Measurements from ENCODE around the gene KIF16B. TPM values are rescaled to one million over a fixed set of nuclear protein-coding genes. Genes with fewer than 3 reads are reported as not detected.

Gene KIF16B
- total RNA-seq, 1 donor from 2014 or later: 7.0 TPM

DNA sequence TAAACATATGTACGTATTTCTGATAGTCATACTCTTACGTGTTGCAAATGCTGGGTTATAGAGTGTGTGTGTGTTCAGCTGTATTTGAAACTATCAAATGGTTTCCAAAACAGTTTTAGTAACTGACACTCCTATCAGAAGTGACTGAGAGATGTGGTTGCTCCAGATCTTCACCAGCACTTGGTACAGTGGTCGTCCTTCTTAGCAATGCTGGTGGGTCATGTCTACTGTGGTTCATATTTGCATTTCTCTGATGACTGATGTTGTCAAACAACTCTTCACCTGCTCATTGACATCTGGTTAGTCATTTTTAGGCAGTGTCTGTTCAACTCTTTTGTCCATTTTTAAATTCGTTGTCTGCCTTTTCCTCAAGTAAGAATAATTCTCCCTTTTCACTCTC, 259.3 kb downstream of the KIF16B start:
- Histone ChIP-seq H3K27me3 (ENCODE audit: insufficient read depth, low read length) (no peaks in the 10 kb centered on the region), H3K27ac (ENCODE audit: low read depth, low read length) (no peak overlapping the region), H3K4me3 (ENCODE audit: insufficient read depth, low read depth, low read length) (no peak overlapping the region), H3K36me3 (ENCODE audit: insufficient read depth, low read length) (no peaks in the 10 kb centered on the region), H3K4me2 (ENCODE audit: low read length) (no peak overlapping the region), H4K20me1 (ENCODE audit: insufficient read depth, low read length) (no peaks in the 10 kb centered on the region), H3K4me1 (ENCODE audit: insufficient read depth, low read length) (no peaks in the 10 kb centered on the region), H2AFZ (ENCODE audit: low read depth, low read length) (no peak overlapping the region), H3K9ac (ENCODE audit: low read length) (no peak overlapping the region), H3K9me3 (ENCODE audit: insufficient read depth, low read depth, low read length) (no peaks in the 10 kb centered on the region), H3K79me2 (ENCODE audit: insufficient read depth, low read length) (no peaks in the 10 kb centered on the region)
- H3K27me3 Mint-ChIP-seq (ENCODE audit: low read depth, unreplicated experiment): no peaks in the 10 kb centered on the region
- no peak overlapping the region for H3K27ac Mint-ChIP-seq (ENCODE audit: unreplicated experiment)
- no peak for FAIRE-seq
- H3K4me1 Mint-ChIP-seq (ENCODE audit: low read depth, unreplicated experiment): peaks cover 4% of the 10 kb centered on the region
- no peak overlapping the region for H3K4me3 Mint-ChIP-seq (ENCODE audit: unreplicated experiment)
- no peaks in the 10 kb centered on the region for H3K9me3 Mint-ChIP-seq (ENCODE audit: unreplicated experiment)
- TF ChIP-seq, protein P1, sequence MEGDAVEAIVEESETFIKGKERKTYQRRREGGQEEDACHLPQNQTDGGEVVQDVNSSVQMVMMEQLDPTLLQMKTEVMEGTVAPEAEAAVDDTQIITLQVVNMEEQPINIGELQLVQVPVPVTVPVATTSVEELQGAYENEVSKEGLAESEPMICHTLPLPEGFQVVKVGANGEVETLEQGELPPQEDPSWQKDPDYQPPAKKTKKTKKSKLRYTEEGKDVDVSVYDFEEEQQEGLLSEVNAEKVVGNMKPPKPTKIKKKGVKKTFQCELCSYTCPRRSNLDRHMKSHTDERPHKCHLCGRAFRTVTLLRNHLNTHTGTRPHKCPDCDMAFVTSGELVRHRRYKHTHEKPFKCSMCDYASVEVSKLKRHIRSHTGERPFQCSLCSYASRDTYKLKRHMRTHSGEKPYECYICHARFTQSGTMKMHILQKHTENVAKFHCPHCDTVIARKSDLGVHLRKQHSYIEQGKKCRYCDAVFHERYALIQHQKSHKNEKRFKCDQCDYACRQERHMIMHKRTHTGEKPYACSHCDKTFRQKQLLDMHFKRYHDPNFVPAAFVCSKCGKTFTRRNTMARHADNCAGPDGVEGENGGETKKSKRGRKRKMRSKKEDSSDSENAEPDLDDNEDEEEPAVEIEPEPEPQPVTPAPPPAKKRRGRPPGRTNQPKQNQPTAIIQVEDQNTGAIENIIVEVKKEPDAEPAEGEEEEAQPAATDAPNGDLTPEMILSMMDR (IDR thresholded peaks at IDR 0.05; ENCODE audit: insufficient read depth, low read depth, low read length): no peak
- no peak for TF ChIP-seq EZH2 (IDR thresholded peaks at IDR 0.05; ENCODE audit: insufficient read depth, low read length)
- no peaks in the 10 kb centered on the region for H3K36me3 Mint-ChIP-seq (ENCODE audit: low read depth, unreplicated experiment)
- no peak for DNase-seq (ENCODE audit: low read depth)

DNA sequence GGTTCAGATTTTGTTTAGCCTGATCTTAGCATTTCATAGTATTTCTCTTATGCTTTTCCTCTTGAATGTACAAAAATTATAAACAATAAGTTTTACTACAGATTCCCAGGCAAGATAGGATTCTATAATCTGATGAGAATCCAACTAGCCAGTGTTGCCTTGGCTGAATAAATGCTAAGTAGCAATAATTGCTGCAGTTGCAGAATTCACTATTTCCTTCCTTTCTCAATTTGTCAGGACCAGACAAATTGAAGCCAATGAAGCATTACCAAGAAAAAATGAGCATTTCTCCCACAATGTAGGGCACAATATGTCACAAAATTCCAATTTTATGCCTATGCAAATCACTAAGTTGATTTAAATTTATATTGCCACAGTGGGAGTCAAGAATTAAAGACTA, 260.2 kb downstream of the KIF16B start:
- Histone ChIP-seq H4K20me1 (ENCODE audit: insufficient read depth, low read length) (no peaks in the 10 kb centered on the region), H3K9me3 (ENCODE audit: insufficient read depth, low read depth, low read length) (no peaks in the 10 kb centered on the region), H3K27ac (ENCODE audit: low read depth, low read length) (no peak overlapping the region), H3K4me1 (ENCODE audit: insufficient read depth, low read length) (no peaks in the 10 kb centered on the region), H3K4me2 (ENCODE audit: low read length) (no peak overlapping the region), H3K79me2 (ENCODE audit: insufficient read depth, low read length) (no peaks in the 10 kb centered on the region), H3K9ac (ENCODE audit: low read length) (no peak overlapping the region), H2AFZ (ENCODE audit: low read depth, low read length) (no peak overlapping the region), H3K27me3 (ENCODE audit: insufficient read depth, low read length) (no peaks in the 10 kb centered on the region), H3K4me3 (ENCODE audit: insufficient read depth, low read depth, low read length) (no peak overlapping the region), H3K36me3 (ENCODE audit: insufficient read depth, low read length) (no peaks in the 10 kb centered on the region)
- Mint-ChIP-seq H3K27me3 (ENCODE audit: low read depth, unreplicated experiment) (no peaks in the 10 kb centered on the region), H3K36me3 (ENCODE audit: low read depth, unreplicated experiment) (no peaks in the 10 kb centered on the region), H3K27ac (ENCODE audit: unreplicated experiment) (no peak overlapping the region), H3K4me1 (ENCODE audit: low read depth, unreplicated experiment) (peaks cover 13% of the 10 kb centered on the region), H3K9me3 (ENCODE audit: unreplicated experiment) (no peaks in the 10 kb centered on the region), H3K4me3 (ENCODE audit: unreplicated experiment) (no peak overlapping the region)
- DNase-seq (ENCODE audit: low read depth) (no peak), FAIRE-seq (no peak)
- TF ChIP-seq EZH2 (IDR thresholded peaks at IDR 0.05; ENCODE audit: insufficient read depth, low read length): no peak
- TF ChIP-seq, protein P1 (IDR thresholded peaks at IDR 0.05; ENCODE audit: insufficient read depth, low read depth, low read length): no peak

DNA sequence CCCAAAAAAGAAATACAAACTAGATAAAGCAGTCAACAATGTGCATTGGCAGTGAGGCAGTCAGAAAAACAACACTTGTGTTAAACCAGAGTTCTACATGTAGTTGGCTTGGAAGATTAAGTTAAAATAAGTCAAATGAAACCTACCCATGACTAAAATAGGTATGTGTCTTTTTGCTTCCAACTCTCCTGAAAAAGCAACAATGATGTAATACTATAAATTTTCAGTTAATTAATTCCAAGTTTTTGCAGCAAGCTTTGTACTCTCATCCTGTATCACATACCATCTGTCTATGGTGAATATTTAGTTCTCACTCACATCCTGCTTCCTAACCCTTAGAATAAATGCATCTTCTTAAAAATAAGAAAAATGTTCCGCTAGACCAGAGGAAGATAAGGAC, 261.5 kb downstream of the KIF16B start:
- FAIRE-seq: no peak
- H3K27ac Mint-ChIP-seq (ENCODE audit: unreplicated experiment): no peak overlapping the region

More for the DNA sequence above, 261.5 kb downstream of the KIF16B start:
- Mint-ChIP-seq H3K9me3 (ENCODE audit: unreplicated experiment) (no peaks in the 10 kb centered on the region), H3K36me3 (ENCODE audit: low read depth, unreplicated experiment) (no peaks in the 10 kb centered on the region), H3K4me3 (ENCODE audit: unreplicated experiment) (no peak overlapping the region), H3K4me1 (ENCODE audit: low read depth, unreplicated experiment) (peaks cover 14% of the 10 kb centered on the region), H3K27me3 (ENCODE audit: low read depth, unreplicated experiment) (no peaks in the 10 kb centered on the region)
- Histone ChIP-seq H3K4me3 (ENCODE audit: insufficient read depth, low read depth, low read length) (no peak overlapping the region), H3K4me1 (ENCODE audit: insufficient read depth, low read length) (no peaks in the 10 kb centered on the region), H3K9me3 (ENCODE audit: insufficient read depth, low read depth, low read length) (no peaks in the 10 kb centered on the region), H3K9ac (ENCODE audit: low read length) (no peak overlapping the region), H2AFZ (ENCODE audit: low read depth, low read length) (no peak overlapping the region), H3K27me3 (ENCODE audit: insufficient read depth, low read length) (no peaks in the 10 kb centered on the region), H4K20me1 (ENCODE audit: insufficient read depth, low read length) (no peaks in the 10 kb centered on the region), H3K4me2 (ENCODE audit: low read length) (no peak overlapping the region), H3K79me2 (ENCODE audit: insufficient read depth, low read length) (no peaks in the 10 kb centered on the region), H3K36me3 (ENCODE audit: insufficient read depth, low read length) (no peaks in the 10 kb centered on the region), H3K27ac (ENCODE audit: low read depth, low read length) (no peak overlapping the region)
- TF ChIP-seq EZH2 (IDR thresholded peaks at IDR 0.05; ENCODE audit: insufficient read depth, low read length): no peak
- TF ChIP-seq, protein P1 (IDR thresholded peaks at IDR 0.05; ENCODE audit: insufficient read depth, low read depth, low read length): no peak
- DNase-seq (ENCODE audit: low read depth): peak; percentile 0

Measured in astrocyte (in vitro differentiated cells and primary cell).